H1 (cell line): ENCODE measurements around the gene BBS9.
"Not testable (repeated sequence)": the region's sequence is repeated elsewhere in the genome, so short reads cannot be mapped to it uniquely, and the experiment has no call there.

Experiments
- GABPA ChIP-seq: IDR thresholded peaks from 2 replicates; pipeline ENCODE4 v1.6.1; 2011; ENCODE audit warnings: mild to moderate bottlenecking, low read length, moderate library complexity, borderline replicate concordance; ENCODE audit not compliant: insufficient read depth
- POLR2A ChIP-seq, 2 experiments: IDR thresholded peaks; 1 replicate in 1 of 2; 2 replicates in 1 of 2; pipeline ENCODE4 v1.6.1; 2011; ENCODE audit warnings: low read depth in 2 of 2, low read length in 2 of 2, mild to moderate bottlenecking in 2 of 2; ENCODE audit errors: control extremely low read depth in 1 of 2
- SIN3A ChIP-seq, 2 experiments: IDR thresholded peaks in 1 of 2; conservative IDR thresholded peaks in 1 of 2; 2 replicates each; pipeline ENCODE4 v1.6.1; 2011 to 2012; ENCODE audit warnings: low read length in 2 of 2, improper control_type of control experiment in 1 of 2, low read depth in 1 of 2, mild to moderate bottlenecking in 1 of 2
- SIRT6 ChIP-seq: IDR thresholded peaks from one replicate; pipeline ENCODE4 v1.7.1; 2012; ENCODE audit warnings: low read length, inconsistent platforms
- SUZ12 ChIP-seq: fragments of 200-600 bp; sonication (generic); IDR thresholded peaks from 2 replicates; pipeline ENCODE4 v1.6.1; 2012; ENCODE audit warnings: mild to moderate bottlenecking, inconsistent platforms, low read length, moderate library complexity, mixed read lengths

- not testable (repeated sequence) for TF ChIP-seq SUZ12; SIRT6; SIN3A (conservative IDR thresholded peaks at IDR 0.05 in 1 of 2, IDR thresholded peaks at IDR 0.05 in 1 of 2; ENCODE audit: low read depth in 1 of 2, low read length in 2 of 2); POLR2A (IDR thresholded peaks at IDR 0.05; ENCODE audit: control extremely low read depth in 1 of 2, low read depth in 2 of 2, low read length in 2 of 2); GABPA
Observed at GRCh38 chr7:33094745-33095275, 34.6 kb upstream of the BBS9 start.
